Astrocyte (in vitro differentiated cells and primary cell): ENCODE results near the gene NUBPL.

Experiments
- EZH2 ChIP-seq: IDR thresholded peaks from 2 replicates; pipeline ENCODE4 v1.6.1; 2012; ENCODE audit warnings: mild to moderate bottlenecking, low read length, inconsistent platforms; ENCODE audit not compliant: insufficient read depth
- TF ChIP-seq, protein P1 (sequence below): IDR thresholded peaks from 2 replicates; pipeline ENCODE4 v1.5.1; 2011; ENCODE audit warnings: low read depth, mild to moderate bottlenecking, inconsistent platforms, low read length, moderate library complexity; ENCODE audit not compliant: insufficient read depth

DNA sequence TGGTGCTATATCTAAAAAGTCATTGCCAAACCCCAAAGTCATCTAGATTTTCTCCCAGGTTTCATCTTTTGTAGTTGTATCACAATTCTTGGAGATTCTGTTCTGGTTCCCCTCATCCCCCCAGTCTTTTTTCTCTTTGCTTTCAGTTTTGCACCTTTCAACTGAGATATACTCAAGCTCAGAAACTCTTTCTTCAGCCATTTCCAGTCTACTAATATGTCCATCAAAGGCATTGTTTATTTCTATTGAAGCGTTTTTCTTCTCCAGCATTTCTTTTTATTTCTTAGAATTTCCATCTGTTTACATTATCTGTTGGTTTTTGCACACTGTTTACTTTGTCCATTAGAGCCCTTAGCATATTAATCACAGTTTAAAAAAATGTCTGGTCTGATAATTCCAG is 179.5 kb downstream of the NUBPL start:
- TF ChIP-seq, protein P1, sequence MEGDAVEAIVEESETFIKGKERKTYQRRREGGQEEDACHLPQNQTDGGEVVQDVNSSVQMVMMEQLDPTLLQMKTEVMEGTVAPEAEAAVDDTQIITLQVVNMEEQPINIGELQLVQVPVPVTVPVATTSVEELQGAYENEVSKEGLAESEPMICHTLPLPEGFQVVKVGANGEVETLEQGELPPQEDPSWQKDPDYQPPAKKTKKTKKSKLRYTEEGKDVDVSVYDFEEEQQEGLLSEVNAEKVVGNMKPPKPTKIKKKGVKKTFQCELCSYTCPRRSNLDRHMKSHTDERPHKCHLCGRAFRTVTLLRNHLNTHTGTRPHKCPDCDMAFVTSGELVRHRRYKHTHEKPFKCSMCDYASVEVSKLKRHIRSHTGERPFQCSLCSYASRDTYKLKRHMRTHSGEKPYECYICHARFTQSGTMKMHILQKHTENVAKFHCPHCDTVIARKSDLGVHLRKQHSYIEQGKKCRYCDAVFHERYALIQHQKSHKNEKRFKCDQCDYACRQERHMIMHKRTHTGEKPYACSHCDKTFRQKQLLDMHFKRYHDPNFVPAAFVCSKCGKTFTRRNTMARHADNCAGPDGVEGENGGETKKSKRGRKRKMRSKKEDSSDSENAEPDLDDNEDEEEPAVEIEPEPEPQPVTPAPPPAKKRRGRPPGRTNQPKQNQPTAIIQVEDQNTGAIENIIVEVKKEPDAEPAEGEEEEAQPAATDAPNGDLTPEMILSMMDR, result no peak
- TF ChIP-seq EZH2, result no peak
